ENCODE measurements around the gene GPR132.
"Not testable (repeated sequence)": the region's sequence is repeated elsewhere in the genome, so short reads cannot be mapped to it uniquely, and the experiment has no call there.

The GPR132 gene

GRCh38 chr14:105059035-105059924, 6.0 kb downstream of the GPR132 start:
- no peak for DNase-seq

- DNase-seq: no peak
Measured at GRCh38 chr14:105058521-105059034, 6.7 kb downstream of the GPR132 start.

- no peak for DNase-seq
Measured at GRCh38 chr14:105056303-105056831, 8.9 kb downstream of the GPR132 start.

GRCh38 chr14:105055736-105056302, 9.4 kb downstream of the GPR132 start:
- no peak for DNase-seq

DNA sequence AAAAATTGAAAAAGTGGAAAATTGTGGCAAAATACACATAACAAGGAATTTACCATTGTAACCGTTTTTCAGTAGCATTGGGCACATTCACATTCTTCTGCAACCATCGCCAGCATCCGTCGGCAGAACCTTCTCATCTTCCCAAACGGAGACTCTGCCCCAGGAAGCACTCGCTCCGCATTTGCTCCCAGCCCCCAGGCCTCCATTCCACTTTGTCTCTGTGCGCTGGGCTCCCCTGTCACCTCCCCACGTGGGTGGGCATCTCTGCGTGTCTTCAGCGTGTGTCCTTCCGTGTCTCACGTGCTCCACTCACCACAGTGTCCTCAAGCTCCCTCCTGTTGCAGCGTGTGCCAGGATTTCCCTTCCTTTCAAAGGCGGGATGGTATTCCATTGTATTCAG, 9.9 kb downstream of the GPR132 start:
- DNase-seq: no peak

DNA sequence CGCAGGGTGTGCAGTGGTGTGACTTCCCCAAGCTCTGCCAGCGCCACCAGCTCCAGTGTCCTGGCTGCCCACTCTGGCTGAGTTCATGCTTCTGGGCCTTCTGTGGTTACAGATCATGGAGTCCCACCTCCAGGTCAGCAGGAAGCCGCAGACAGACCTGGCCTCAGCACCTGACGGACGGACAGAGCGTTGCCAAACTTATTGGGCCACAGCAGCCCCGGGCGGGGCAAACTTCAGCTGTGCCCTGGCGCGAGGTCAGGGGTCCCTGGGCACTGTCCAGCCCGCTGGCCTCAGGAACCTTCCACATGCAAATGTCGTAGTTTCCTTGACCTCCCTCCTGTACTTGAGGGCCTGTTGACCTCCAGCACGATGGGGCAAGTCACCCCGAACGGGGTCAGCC, 11.2 kb downstream of the GPR132 start:
- no peak for DNase-seq

GRCh38 chr14:105053421-105053820, 11.8 kb downstream of the GPR132 start:
- DNase-seq: no peak

DNA sequence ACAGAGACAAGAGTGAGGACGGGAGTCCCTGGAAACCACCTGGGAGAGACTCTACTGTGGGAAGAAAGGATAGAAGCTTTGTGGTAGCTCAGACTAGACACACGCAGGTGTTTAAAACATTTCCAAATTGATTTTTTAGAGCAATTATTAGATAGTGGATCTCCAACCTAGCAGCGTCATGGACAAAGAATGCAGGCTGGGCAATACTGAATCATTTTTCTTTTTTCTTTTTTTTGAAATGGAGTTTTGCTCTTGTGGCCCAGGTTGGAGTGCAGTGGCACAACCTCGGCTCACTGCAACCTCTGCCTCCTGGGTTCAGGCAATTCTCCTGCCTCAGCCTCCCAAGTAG, 13.1 kb downstream of the GPR132 start:
- DNase-seq: no peak

GRCh38 chr14:105051182-105052109, 13.8 kb downstream of the GPR132 start:
- no peak for DNase-seq

GRCh38 chr14:105050551-105050897, 14.7 kb downstream of the GPR132 start:
- no peak for DNase-seq

DNA sequence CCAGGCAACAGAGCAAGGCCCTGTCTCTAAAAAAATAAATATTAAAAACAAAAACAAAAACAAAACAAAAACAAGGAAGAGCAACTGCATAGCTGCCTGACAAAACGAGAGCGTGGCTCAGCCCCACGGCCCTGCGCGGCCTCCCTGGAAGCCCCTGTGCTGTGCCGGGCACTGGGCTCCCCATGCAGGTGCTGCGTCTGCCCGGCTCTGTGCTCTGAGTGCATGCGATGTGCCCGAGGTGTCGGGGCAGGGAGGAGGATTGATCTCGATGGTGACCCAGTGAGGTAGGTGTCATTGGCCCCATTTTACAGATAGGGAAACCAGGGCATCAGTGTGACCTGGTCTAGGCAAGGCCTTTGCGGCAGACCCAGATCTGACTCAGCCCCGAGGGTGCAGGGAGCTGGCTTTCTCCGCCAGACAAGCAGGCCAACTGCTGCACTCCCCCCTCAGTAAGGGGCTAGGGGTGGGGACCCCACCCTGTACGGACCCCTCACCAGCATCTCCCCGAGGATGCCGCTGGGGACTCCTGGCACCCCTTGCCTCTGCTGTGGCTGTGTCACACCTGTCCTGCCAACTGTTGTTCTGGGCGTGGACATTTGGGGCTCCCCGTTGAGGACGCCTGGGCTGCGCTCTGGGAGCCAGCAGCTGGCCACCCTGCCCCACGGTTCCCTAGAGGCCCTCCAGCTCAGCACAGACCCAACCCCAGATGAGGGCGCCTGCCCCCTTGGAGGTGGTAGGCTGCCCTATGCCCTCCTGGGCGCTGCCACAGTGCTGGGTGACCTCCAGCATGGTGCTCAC, 15.3 kb downstream of the GPR132 start:
- DNase-seq: no peak

- DNase-seq: no peak
Measured at GRCh38 chr14:105047283-105048016, 17.8 kb downstream of the GPR132 start.

DNA sequence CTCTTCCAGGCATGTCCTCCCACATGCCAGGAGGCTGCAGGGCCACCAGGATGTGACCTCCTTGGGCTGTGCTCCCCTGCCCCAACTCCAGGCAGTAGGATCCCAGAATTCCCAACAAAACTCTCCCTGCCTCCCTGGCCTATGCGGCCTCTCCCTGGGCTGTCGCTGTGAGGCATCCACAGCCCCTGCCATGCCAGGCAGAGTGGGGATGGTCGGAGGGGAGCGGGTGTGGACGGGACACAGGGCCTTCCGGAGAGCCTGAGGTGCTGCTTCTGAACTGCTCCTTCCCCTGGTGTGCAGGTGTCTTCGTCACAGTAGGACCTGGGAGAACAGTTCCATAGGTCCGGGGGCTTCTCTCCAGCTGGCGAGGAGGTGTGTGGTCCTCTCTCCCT, 18.3 kb downstream of the GPR132 start:
- no peak for DNase-seq

DNA sequence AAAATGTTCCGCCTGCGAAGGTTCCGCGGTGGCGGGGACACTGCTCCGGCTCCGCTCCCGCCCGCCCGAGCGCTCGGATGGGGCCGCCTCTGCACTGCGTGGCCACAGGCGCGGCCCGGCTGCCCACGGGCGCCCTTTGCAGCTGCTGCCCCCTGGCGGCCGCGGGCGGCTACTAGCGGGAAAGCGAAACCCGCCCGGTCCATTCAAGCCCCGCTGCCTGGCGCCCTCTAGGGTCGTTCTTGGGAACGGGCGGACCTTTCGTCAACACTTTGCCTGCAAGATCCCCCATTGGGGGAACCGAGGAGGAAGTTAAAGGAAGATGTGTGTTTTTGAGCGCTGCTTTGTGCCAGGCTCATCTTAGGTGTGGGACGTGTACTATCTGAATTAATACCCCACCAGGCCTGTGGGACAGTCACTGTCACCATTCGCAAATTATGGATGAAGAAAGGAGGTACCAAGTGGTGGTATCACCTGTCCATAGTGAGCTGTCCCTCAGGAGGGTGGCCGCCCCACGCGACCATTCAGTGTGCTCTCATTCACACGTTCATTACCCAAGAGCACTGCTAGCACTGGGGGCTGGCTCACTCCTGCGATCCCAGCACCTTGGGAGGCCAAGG, 19.4 kb downstream of the GPR132 start:
- DNase-seq: peak; percentile 53

GRCh38 chr14:105043641-105044040, 21.6 kb downstream of the GPR132 start:
- DNase-seq: no peak

DNA sequence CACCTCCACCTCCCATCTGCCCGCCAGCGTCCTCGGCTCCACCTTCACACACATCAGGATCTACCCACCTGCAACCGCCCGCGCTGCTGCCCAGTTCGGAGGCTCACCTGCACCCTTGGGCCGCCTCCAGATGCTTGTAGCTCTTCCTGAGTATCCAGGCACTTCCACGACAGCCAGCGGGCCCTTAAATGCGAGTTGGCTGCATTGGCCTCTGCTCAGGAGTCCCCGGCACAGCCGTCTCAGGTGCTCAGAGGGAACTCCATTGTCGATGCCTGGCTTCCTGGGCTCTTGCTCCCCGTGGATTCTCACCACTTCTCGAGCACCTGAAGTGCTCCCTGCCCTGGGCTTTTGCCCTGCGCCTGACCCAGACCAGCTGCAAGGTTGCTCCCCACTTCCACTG, 22.4 kb downstream of the GPR132 start:
- no peak for DNase-seq

DNA sequence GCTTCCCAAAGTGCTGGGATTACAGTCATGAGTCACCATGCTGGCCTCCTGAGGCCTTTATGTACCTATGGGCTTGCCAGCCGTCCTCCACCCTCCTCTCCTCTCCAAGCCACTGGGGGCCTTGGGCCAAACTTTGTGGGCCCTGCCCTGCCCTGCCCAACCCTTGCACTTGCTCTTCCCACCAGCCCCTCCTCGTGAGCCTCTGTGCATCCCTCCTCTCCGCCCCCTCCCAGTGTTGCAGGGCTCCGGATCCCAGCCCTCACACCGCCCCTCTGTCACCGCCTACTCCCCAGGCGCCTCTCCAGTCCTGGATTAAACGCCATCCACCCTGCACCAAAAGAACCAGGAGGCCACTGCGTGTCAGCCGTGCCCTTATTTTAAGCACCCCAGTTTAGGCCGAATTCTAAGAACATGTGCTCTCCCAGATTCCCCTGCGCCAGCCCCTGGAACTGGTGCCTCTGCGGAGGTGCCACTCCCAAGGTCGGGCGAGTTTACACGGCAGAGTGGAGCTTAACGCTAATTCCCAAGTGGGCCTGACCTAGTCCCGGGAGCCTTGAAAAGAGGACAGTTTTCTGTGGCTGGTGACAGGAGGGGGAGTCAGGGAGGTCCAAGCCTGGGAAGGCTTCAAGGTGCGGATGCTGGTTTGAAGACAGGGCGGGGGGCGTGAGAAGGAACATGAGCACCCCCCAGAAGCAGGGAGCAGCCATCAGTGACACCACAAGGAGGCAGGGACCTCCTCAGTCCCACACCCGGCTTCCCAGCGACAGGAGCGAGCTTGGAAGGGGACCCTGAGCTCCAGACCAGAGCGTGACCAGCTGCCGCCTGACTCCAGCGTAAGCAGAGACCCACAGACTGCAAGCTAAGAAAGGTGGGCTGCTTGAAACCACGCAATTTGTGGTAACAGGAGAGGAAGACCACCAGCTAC, 23.1 kb downstream of the GPR132 start:
- DNase-seq: no peak

- no peak for DNase-seq
Measured at GRCh38 chr14:105039458-105040205, 25.6 kb downstream of the GPR132 start.

DNA sequence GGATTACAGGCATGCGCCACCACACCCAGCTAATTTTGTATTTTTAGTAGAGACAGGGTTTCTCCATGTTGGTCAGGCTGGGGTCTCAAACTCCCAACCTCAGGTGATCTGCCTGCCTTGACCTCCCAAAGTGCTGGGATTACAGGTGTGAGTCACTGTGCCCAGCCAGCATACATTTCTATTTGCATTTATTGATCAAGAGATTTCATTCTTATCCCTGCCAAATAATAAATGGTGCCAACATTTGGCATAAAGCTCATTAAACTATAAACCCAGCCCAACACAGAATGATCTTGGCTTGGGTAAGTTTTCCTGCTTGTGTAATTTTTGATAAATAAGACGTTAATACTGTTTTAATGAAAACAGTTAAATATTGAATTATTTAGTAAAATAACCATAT, 29.6 kb downstream of the GPR132 start:
- not testable (repeated sequence) for DNase-seq
